Right lobe of liver (tissue), 4 donors: Measurements from ENCODE around the gene ACOT7.
"Not testable (repeated sequence)": the region's sequence is repeated elsewhere in the genome, so short reads cannot be mapped to it uniquely, and the experiment has no call there.

Source experiments
- POLR2A ChIP-seq: fragments of 450-650 bp; IDR thresholded peaks from one replicate; pipeline ENCODE4 v1.6.1; 2017; ENCODE audit warnings: antibody characterized with exemption, mild to moderate bottlenecking
- TF ChIP-seq, protein P1 (sequence below), 4 donors: fragments of 200-600 bp in 3 of 4; fragments of 450-650 bp in 1 of 4; IDR thresholded peaks; one replicate each; pipeline versions ENCODE4 v1.5.1 to v1.8.0; 2016 to 2022; ENCODE audit warnings: antibody characterized with exemption in 4 of 4, mild to moderate bottlenecking in 2 of 4
- donor health status: DM: no; HTN: no; CAD: no.
- donor health status: DM: no; HTN: no; CAD: no.
- donor health status: DM: no; HTN: yes; CAD: no.

DNA sequence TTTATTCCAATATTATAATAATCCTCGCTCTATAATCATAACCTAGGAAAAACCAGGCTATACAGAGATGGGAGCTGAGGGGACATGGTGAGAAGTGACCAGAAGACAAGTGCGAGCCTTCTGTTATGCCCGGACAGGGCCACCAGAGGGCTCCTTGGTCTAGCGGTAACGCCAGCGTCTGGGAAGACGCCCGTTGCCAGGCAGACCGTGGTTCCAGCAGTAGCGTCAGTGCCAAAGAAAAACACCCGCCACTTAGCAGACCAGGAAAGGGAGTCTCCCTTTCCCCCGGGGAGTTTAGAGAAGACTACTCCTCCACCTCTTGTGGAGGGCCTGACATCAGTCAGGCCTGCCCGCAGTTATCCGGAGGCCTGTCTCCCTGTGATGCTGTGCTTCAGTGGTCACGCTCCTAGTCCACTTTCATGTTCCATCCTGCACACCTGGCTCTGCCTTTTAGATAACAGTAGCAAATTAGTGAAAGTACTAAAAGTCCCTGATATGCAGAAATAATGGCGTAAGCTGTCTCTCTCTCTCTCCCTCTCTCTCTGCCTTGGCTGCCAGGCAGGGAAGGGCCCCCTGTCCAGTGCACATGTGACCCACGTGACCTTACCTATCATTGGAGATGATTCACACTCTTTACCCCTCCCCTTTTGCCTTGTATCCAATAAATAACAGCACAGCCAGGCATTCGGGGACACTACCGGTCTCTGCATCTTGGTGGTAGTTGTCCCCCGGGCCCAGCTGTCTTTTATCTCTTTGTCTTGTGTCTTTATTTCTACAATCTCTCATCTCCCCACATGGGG, 30.3 kb downstream of the ACOT7 start:
- TF ChIP-seq, protein P1, sequence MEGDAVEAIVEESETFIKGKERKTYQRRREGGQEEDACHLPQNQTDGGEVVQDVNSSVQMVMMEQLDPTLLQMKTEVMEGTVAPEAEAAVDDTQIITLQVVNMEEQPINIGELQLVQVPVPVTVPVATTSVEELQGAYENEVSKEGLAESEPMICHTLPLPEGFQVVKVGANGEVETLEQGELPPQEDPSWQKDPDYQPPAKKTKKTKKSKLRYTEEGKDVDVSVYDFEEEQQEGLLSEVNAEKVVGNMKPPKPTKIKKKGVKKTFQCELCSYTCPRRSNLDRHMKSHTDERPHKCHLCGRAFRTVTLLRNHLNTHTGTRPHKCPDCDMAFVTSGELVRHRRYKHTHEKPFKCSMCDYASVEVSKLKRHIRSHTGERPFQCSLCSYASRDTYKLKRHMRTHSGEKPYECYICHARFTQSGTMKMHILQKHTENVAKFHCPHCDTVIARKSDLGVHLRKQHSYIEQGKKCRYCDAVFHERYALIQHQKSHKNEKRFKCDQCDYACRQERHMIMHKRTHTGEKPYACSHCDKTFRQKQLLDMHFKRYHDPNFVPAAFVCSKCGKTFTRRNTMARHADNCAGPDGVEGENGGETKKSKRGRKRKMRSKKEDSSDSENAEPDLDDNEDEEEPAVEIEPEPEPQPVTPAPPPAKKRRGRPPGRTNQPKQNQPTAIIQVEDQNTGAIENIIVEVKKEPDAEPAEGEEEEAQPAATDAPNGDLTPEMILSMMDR (IDR thresholded peaks at IDR 0.05), result peak; percentile 61 to 72 (median 66)
- not testable (repeated sequence) for TF ChIP-seq POLR2A
